Left ventricle myocardium inferior (tissue), 1 donor: ENCODE measurements around the gene APOC4. TPM values are rescaled to one million over a fixed set of nuclear protein-coding genes. Genes with fewer than 3 reads are reported as not detected.

Experiments used
- DNase-seq: peaks from one replicate; pipeline ENCODE4 v3.0.0-alpha.2; 2020
- H3K27ac ChIP-seq: fragments of 200-600 bp; replicated peaks from 2 replicates; pipeline ENCODE4 v1.8.0; 2021
- H3K27me3 ChIP-seq: fragments of 200-600 bp; 2 replicates; pipeline ENCODE4 v1.8.0; 2021; ENCODE audit warnings: low read depth
- H3K36me3 ChIP-seq: fragments of 200-600 bp; 2 replicates; pipeline ENCODE4 v1.8.0; 2021
- H3K4me1 ChIP-seq: fragments of 200-600 bp; 2 replicates; pipeline ENCODE4 v1.8.0; 2021
- H3K4me3 ChIP-seq: fragments of 200-600 bp; 2 replicates; pipeline ENCODE4 v1.8.0; 2021; ENCODE audit warnings: mild to moderate bottlenecking, moderate library complexity
- H3K9me3 ChIP-seq: fragments of 200-600 bp; replicated peaks from 2 replicates; pipeline ENCODE4 v1.8.0; 2021
- CTCF ChIP-seq: fragments of 200-600 bp; IDR thresholded peaks from 2 replicates; pipeline ENCODE4 v1.8.0; 2021; ENCODE audit warnings: antibody characterized with exemption, mild to moderate bottlenecking, borderline replicate concordance
- intact Hi-C: fragments of 100-400 bp; cut with micrococcal nuclease; formaldehyde crosslinking; loops from one replicate; pipeline ENCODE4 v1.11.0; 2022
- long read RNA-seq: library from polyadenylated mRNA; unstranded; transcript quantifications from one replicate; pipeline ENCODE4 v2.0.0, GENCODE V29; 2021
- total RNA-seq: library from RNA; stranded (reverse); fragmentation: NEBNext Ultra II Directional; extraction: Animal tissue kit (Norgen Biotek cat#: 25700); gene quantifications from one replicate; pipeline ENCODE4 v1.2.1, GENCODE V29; 2021
- donor health status: DM: no; HTN: yes; CAD: no; lungs with severe emphysema.

The APOC4 gene
- not detected for total RNA-seq
- long read RNA-seq, result 0 reads

DNA sequence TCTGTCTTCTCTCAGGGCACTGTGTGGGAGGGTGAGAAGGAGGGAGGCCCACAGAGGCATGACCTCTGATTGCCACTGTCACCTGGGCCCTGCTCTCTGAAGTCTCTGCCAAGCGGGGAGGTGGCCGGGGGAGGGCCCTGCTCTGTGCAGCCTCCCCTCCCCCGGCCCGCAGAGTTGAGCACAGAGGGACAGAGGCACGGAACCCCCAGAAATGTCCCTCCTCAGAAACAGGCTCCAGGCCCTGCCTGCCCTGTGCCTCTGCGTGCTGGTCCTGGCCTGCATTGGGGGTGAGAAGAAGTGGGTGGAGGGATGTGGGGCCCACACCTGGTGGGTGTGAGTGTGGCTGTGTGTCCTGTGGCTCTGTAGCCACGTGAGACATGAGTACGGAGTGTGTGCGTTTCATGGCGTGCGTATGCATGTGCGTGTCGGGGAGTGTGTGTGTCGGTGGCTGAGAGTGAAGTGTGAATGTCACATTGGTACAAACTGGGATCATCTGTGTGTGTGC is at the start of gene APOC4:
TSS of gene APOC4 (plus strand) at position 171 of the 505 bp plus-strand sequence. CDS start at position 212, 41 bp downstream.
- no peaks in the 10 kb centered on the region for H3K27me3 ChIP-seq
- intact Hi-C loops, result no loop called here
- no peak within 1 kb of the TSS for H3K27ac ChIP-seq
- no peak for TF ChIP-seq CTCF
- no peaks in the 10 kb centered on the region for H3K36me3 ChIP-seq
- no peak within 1 kb of the TSS for H3K4me3 ChIP-seq
- H3K9me3 ChIP-seq, result no peaks in the 10 kb centered on the region
- no peaks in the 10 kb centered on the region for H3K4me1 ChIP-seq
- DNase-seq, result no peak

GRCh38 chr19:44892932-44893331 is 49.1 kb upstream of the APOC4 start:
- no peak for TF ChIP-seq CTCF
- Histone ChIP-seq H3K4me3 (no peak overlapping the region), H3K27ac (no peak overlapping the region), H3K27me3 (no peaks in the 10 kb centered on the region), H3K36me3 (peaks cover 59% of the 10 kb centered on the region), H3K4me1 (peaks cover 39% of the 10 kb centered on the region), H3K9me3 (no peaks in the 10 kb centered on the region)
- no peak for DNase-seq
- intact Hi-C loops, result no loop called here

DNA sequence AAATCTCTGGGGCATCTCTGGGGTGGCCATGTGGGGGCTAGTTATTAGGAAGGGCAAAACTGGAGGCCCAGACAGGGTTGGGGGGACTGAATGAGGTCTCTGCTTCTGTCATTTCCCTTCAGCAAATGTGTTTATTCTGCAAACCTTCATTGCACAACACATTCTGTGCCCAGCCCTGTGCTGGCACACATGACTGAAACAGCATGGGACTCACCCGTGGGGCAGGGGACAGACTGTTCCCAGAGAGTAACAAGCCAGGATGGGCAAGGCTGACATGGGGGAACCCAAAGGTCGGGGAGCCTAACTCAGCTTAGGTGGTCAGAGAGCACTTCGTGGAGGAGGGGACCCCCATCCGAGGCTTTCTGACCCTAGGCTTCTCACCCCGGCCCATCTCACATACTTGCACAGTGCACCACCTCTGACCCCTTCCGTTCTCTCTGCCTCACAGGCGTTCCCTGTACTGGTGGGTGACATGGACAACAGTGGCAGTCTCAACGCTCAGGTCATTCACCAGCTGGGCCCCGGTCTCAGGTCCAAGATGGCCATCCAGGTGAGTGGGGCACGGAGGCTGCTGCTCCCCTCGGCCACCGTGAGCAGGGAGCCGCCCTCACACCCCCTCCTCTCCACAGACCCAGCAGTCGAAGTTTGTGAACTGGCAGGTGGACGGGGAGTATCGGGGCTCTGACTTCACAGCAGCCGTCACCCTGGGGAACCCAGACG is 48.5 kb upstream of the APOC4 start:
- no peak for TF ChIP-seq CTCF
- DNase-seq, result no peak
- no peak overlapping the region for H3K4me3 ChIP-seq
- H3K9me3 ChIP-seq, result no peaks in the 10 kb centered on the region
- peaks cover 39% of the 10 kb centered on the region for H3K4me1 ChIP-seq
- no peaks in the 10 kb centered on the region for H3K27me3 ChIP-seq
- H3K27ac ChIP-seq, result no peak overlapping the region
- peaks cover 59% of the 10 kb centered on the region for H3K36me3 ChIP-seq
- intact Hi-C loops, result no loop called here

DNA sequence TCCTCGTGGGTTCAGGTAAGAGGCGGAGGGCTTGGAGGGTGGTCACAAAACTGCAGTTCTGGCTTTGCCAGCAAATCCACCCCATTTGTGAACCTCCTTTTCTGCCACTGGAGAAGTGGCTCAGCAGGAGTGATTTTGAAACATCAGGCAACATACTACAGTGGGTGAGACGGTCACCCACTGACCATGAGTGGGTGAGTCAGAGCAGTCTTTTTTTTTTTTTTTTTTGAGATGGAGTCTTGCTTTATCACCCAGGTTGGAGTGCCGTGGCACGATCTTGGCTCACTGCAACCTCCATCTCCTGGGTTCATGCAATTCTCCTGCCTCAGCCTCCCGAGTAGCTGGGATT is 48.0 kb upstream of the APOC4 start:
- no peaks in the 10 kb centered on the region for H3K27me3 ChIP-seq
- TF ChIP-seq CTCF, result no peak
- no peak overlapping the region for H3K27ac ChIP-seq
- peaks cover 64% of the 10 kb centered on the region for H3K36me3 ChIP-seq
- no peak overlapping the region for H3K4me3 ChIP-seq
- no peak for DNase-seq
- H3K9me3 ChIP-seq, result no peaks in the 10 kb centered on the region
- intact Hi-C loops, result no loop called here
- peaks cover 38% of the 10 kb centered on the region for H3K4me1 ChIP-seq

GRCh38 chr19:44894946-44895345 is 47.1 kb upstream of the APOC4 start:
- intact Hi-C loops, result no loop called here
- Histone ChIP-seq H3K27me3 (no peaks in the 10 kb centered on the region), H3K36me3 (peaks cover 67% of the 10 kb centered on the region)

More at GRCh38 chr19:44894946-44895345, 47.1 kb upstream of the APOC4 start:
- no peak overlapping the region for H3K27ac ChIP-seq
- H3K9me3 ChIP-seq, result no peaks in the 10 kb centered on the region
- peaks cover 29% of the 10 kb centered on the region for H3K4me1 ChIP-seq
- TF ChIP-seq CTCF, result no peak
- H3K4me3 ChIP-seq, result no peak overlapping the region
- DNase-seq, result no peak
